Measurements from ENCODE around the gene DNM3. TPM values are rescaled to one million over a fixed set of nuclear protein-coding genes. Genes with fewer than 3 reads are reported as not detected.

Gene DNM3
- total and polyA plus RNA-seq, 10 of the 15 experiments (the other 5 are each of a cell fraction or from before 2014, with no cell fraction given) = 0.03 to 1.5 (median 0.08) TPM; not detected in 3

- Histone ChIP-seq H3K4me3 (no peak overlapping the region), H3K9me3 (replicated peaks; ENCODE audit: control insufficient read depth, insufficient read depth, low read length) (no peaks in the 10 kb centered on the region; the same call in 2 of the 3 replicates), H3K79me2 (ENCODE audit: control insufficient read depth, insufficient read depth, low read length) (no peaks in the 10 kb centered on the region), H3K27ac (ENCODE audit: control insufficient read depth, insufficient read depth) (no peak overlapping the region), H3K4me2 (ENCODE audit: control insufficient read depth, insufficient read depth) (no peak overlapping the region), H3K36me3 (ENCODE audit: control insufficient read depth in 2 of 2, insufficient read depth in 2 of 2, low read length in 1 of 2) (no peaks in the 10 kb centered on the region), H2AFZ (ENCODE audit: control insufficient read depth, low read depth, low read length) (no peak overlapping the region), H3K4me1 (ENCODE audit: control insufficient read depth, insufficient read depth, low read length) (no peaks in the 10 kb centered on the region), H4K20me1 (ENCODE audit: control insufficient read depth, insufficient read depth) (no peaks in the 10 kb centered on the region), H3K9ac (ENCODE audit: control insufficient read depth, insufficient read depth, low read length) (no peak overlapping the region), H3K27me3 (replicated peaks in 1 of 2; ENCODE audit: control insufficient read depth in 2 of 2, insufficient read depth in 2 of 2, low read length in 1 of 2) (no peaks in the 10 kb centered on the region)
- DNase-seq (ENCODE audit: low read depth, low spot score) = no peak
- CTCF ChIA-PET = interaction anchor here (0.7 kb wide), 1 partner anchor 131 kb away, joined by 3 read pairs; no protein-coding TSS in a partner anchor
- no peak for TF ChIP-seq ZNF592 (IDR thresholded peaks at IDR 0.05)
- TF ChIP-seq YBX1 (IDR thresholded peaks at IDR 0.05) = no peak
- TF ChIP-seq NR2C1 (IDR thresholded peaks at IDR 0.05) = no peak
- TF ChIP-seq, protein P1, sequence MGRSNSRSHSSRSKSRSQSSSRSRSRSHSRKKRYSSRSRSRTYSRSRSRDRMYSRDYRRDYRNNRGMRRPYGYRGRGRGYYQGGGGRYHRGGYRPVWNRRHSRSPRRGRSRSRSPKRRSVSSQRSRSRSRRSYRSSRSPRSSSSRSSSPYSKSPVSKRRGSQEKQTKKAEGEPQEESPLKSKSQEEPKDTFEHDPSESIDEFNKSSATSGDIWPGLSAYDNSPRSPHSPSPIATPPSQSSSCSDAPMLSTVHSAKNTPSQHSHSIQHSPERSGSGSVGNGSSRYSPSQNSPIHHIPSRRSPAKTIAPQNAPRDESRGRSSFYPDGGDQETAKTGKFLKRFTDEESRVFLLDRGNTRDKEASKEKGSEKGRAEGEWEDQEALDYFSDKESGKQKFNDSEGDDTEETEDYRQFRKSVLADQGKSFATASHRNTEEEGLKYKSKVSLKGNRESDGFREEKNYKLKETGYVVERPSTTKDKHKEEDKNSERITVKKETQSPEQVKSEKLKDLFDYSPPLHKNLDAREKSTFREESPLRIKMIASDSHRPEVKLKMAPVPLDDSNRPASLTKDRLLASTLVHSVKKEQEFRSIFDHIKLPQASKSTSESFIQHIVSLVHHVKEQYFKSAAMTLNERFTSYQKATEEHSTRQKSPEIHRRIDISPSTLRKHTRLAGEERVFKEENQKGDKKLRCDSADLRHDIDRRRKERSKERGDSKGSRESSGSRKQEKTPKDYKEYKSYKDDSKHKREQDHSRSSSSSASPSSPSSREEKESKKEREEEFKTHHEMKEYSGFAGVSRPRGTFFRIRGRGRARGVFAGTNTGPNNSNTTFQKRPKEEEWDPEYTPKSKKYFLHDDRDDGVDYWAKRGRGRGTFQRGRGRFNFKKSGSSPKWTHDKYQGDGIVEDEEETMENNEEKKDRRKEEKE (IDR thresholded peaks at IDR 0.05) = no peak
- TF ChIP-seq SIX5 (IDR thresholded peaks at IDR 0.05; ENCODE audit: low read depth, low read length, severe bottlenecking) = no peak
- TF ChIP-seq, protein P2, sequence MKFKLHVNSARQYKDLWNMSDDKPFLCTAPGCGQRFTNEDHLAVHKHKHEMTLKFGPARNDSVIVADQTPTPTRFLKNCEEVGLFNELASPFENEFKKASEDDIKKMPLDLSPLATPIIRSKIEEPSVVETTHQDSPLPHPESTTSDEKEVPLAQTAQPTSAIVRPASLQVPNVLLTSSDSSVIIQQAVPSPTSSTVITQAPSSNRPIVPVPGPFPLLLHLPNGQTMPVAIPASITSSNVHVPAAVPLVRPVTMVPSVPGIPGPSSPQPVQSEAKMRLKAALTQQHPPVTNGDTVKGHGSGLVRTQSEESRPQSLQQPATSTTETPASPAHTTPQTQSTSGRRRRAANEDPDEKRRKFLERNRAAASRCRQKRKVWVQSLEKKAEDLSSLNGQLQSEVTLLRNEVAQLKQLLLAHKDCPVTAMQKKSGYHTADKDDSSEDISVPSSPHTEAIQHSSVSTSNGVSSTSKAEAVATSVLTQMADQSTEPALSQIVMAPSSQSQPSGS (IDR thresholded peaks at IDR 0.05; ENCODE audit: low read length) = no peak
- no peak for TF ChIP-seq SRF (IDR thresholded peaks at IDR 0.05; ENCODE audit: low read depth in 2 of 2, low read length in 2 of 2)
- TF ChIP-seq, protein P3, sequence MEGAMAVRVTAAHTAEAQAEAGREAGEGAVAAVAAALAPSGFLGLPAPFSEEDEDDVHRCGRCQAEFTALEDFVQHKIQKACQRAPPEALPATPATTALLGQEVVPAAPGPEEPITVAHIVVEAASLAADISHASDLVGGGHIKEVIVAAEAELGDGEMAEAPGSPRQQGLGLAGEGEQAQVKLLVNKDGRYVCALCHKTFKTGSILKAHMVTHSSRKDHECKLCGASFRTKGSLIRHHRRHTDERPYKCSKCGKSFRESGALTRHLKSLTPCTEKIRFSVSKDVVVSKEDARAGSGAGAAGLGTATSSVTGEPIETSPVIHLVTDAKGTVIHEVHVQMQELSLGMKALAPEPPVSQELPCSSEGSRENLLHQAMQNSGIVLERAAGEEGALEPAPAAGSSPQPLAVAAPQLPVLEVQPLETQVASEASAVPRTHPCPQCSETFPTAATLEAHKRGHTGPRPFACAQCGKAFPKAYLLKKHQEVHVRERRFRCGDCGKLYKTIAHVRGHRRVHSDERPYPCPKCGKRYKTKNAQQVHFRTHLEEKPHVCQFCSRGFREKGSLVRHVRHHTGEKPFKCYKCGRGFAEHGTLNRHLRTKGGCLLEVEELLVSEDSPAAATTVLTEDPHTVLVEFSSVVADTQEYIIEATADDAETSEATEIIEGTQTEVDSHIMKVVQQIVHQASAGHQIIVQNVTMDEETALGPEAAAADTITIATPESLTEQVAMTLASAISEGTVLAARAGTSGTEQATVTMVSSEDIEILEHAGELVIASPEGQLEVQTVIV (IDR thresholded peaks at IDR 0.05; ENCODE audit: borderline replicate concordance, partially characterized antibody) = no peak
- TF ChIP-seq CHD4 (IDR thresholded peaks at IDR 0.05) = no peak
- 52% methylated on average over 4 of the region's 4 CpGs for WGBS (ENCODE audit: insufficient coverage, insufficient replicate concordance, low lambda C conversion rate, missing lambda C conversion rate)
- ATAC-seq = no peak
- in situ Hi-C loops (cut with MboI) (no loop called here), intact Hi-C loops (cut with micrococcal nuclease; ENCODE audit: unreplicated experiment) (no loop called here)
- FAIRE-seq = no peak
- POLR2A ChIA-PET = no interaction called here
- SMC1A ChIA-PET (ENCODE audit: uncharacterized antibody, unreplicated experiment) = interaction anchor here (2.1 kb wide), 1 partner anchor 18 kb away, joined by 4 read pairs; no protein-coding TSS in a partner anchor
- RAD21 ChIA-PET (ENCODE audit: unreplicated experiment) = interaction anchor here (0.6 to 1.3 kb wide), 2 partner anchors 172 to 206 kb away, joined by 3 to 5 read pairs; no protein-coding TSS in a partner anchor
- no TSS peak for BruUV-seq (replicated peaks)
Observed at GRCh38 chr1:172208635-172209034, 367.3 kb downstream of the DNM3 start.

Data from GM12878 (cell line).